SK-N-SH treated with all-trans-retinoic acid at 6 μM for 48 hours (cell line): ENCODE results near the gene TMEM270.

ENCODE experiments used
- ATAC-seq: fragments of 200-7000 bp; cut with Tn5 transposase; 3 replicates; pipeline ENCODE4 v1.9.1; 2020; ENCODE audit warnings: mild to moderate bottlenecking, moderate library complexity
- ARNTL ChIP-seq: fragments of 450-650 bp; formaldehyde crosslinking; IDR thresholded peaks from 2 replicates; pipeline ENCODE4 v1.5.0; 2020; ENCODE audit warnings: low read depth, mild to moderate bottlenecking, moderate library complexity, borderline replicate concordance
- BACH2 ChIP-seq: fragments of 250-450 bp; sonication (Bioruptor Pico); IDR thresholded peaks from 2 replicates; pipeline ENCODE4 v1.9.0; 2021; ENCODE audit warnings: mild to moderate bottlenecking, borderline replicate concordance
- CSDC2 ChIP-seq: fragments of 250-450 bp; sonication (Bioruptor Pico); IDR thresholded peaks from 2 replicates; pipeline ENCODE4 v1.5.0; 2020; ENCODE audit warnings: mild to moderate bottlenecking, moderate library complexity
- CSRNP3 ChIP-seq: fragments of 250-450 bp; sonication (Bioruptor Pico); IDR thresholded peaks from 2 replicates; pipeline ENCODE4 v1.5.1; 2021; ENCODE audit warnings: mild to moderate bottlenecking, moderate library complexity
- ESRRG ChIP-seq: fragments of 250-450 bp; sonication (Bioruptor Pico); IDR thresholded peaks from 2 replicates; pipeline ENCODE4 v1.6.1; 2021; ENCODE audit warnings: mild to moderate bottlenecking
- GLIS3 ChIP-seq: fragments of 250-450 bp; sonication (Bioruptor Pico); IDR thresholded peaks from 2 replicates; pipeline ENCODE4 v1.5.0; 2020; ENCODE audit warnings: mild to moderate bottlenecking, moderate library complexity
- ISL1 ChIP-seq: fragments of 250-450 bp; sonication (Bioruptor Pico); IDR thresholded peaks from 2 replicates; pipeline ENCODE4 v2.1.2; 2022; ENCODE audit warnings: mild to moderate bottlenecking, moderate library complexity
- OSR1 ChIP-seq: fragments of 250-450 bp; sonication (Bioruptor Pico); IDR thresholded peaks from 2 replicates; pipeline ENCODE4 v1.8.0; 2022; ENCODE audit warnings: moderate library complexity, mild to moderate bottlenecking, inconsistent platforms
- POU6F1 ChIP-seq: fragments of 250-450 bp; sonication (Bioruptor Pico); IDR thresholded peaks from 2 replicates; pipeline ENCODE4 v1.8.0; 2021; ENCODE audit warnings: low read depth, mild to moderate bottlenecking, moderate library complexity, borderline replicate concordance
- PPARA ChIP-seq: fragments of 250-450 bp; sonication (Bioruptor Pico); IDR thresholded peaks from 2 replicates; pipeline ENCODE4 v1.5.0; 2020; ENCODE audit warnings: mild to moderate bottlenecking, borderline replicate concordance
- RARB ChIP-seq: fragments of 250-450 bp; sonication (Bioruptor Pico); IDR thresholded peaks from 2 replicates; pipeline ENCODE4 v1.8.0; 2021; ENCODE audit warnings: mild to moderate bottlenecking, moderate library complexity
- SNAI2 ChIP-seq: fragments of 250-450 bp; sonication (Bioruptor Pico); IDR thresholded peaks from 2 replicates; pipeline ENCODE4 v1.5.0; 2020; ENCODE audit warnings: mild to moderate bottlenecking, moderate library complexity
- TCF4 ChIP-seq: fragments of 250-450 bp; sonication (Bioruptor Pico); IDR thresholded peaks from 2 replicates; pipeline ENCODE4 v1.8.0; 2021; ENCODE audit warnings: mild to moderate bottlenecking, moderate library complexity, borderline replicate concordance
- TOX ChIP-seq: fragments of 250-450 bp; sonication (Bioruptor Pico); IDR thresholded peaks from 2 replicates; pipeline ENCODE4 v1.8.0; 2021; ENCODE audit warnings: mild to moderate bottlenecking, moderate library complexity, borderline replicate concordance
- TSHZ2 ChIP-seq: fragments of 250-450 bp; sonication (Bioruptor Pico); IDR thresholded peaks from 2 replicates; pipeline ENCODE4 v1.5.0; 2020; ENCODE audit warnings: mild to moderate bottlenecking, moderate library complexity
- ZFP3 ChIP-seq: fragments of 250-450 bp; sonication (Bioruptor Pico); IDR thresholded peaks from 2 replicates; pipeline ENCODE4 v1.5.0; 2020; ENCODE audit warnings: mild to moderate bottlenecking, moderate library complexity
- ZFP30 ChIP-seq: fragments of 450-650 bp; formaldehyde crosslinking; IDR thresholded peaks from 2 replicates; pipeline ENCODE4 v1.5.0; 2022; ENCODE audit warnings: mild to moderate bottlenecking, moderate library complexity
- ZNF565 ChIP-seq: fragments of 450-650 bp; formaldehyde crosslinking; conservative IDR thresholded peaks from 2 replicates; pipeline ENCODE4 v1.5.0; 2020; ENCODE audit warnings: low read depth, mild to moderate bottlenecking, moderate library complexity
- ZNF70 ChIP-seq: fragments of 450-650 bp; formaldehyde crosslinking; IDR thresholded peaks from 2 replicates; pipeline ENCODE4 v1.5.0; 2020; ENCODE audit warnings: mild to moderate bottlenecking, moderate library complexity
- ZNF8 ChIP-seq: fragments of 450-650 bp; formaldehyde crosslinking; IDR thresholded peaks from 2 replicates; pipeline ENCODE4 v1.5.0; 2020; ENCODE audit warnings: mild to moderate bottlenecking, moderate library complexity
- TF ChIP-seq, protein P1 (sequence below): fragments of 250-450 bp; sonication (Bioruptor Pico); IDR thresholded peaks from 2 replicates; pipeline ENCODE4 v1.8.0; 2020; ENCODE audit warnings: mild to moderate bottlenecking, moderate library complexity, borderline replicate concordance
- TF ChIP-seq, protein P2 (sequence below): fragments of 250-450 bp; sonication (Bioruptor Pico); IDR thresholded peaks from 2 replicates; pipeline ENCODE4 v1.5.1; 2020; ENCODE audit warnings: low read depth, mild to moderate bottlenecking, moderate library complexity

TMEM270 gene

GRCh38 chr7:73864981-73865711, 4.2 kb downstream of the TMEM270 start (continued):
- TF ChIP-seq, protein P1, sequence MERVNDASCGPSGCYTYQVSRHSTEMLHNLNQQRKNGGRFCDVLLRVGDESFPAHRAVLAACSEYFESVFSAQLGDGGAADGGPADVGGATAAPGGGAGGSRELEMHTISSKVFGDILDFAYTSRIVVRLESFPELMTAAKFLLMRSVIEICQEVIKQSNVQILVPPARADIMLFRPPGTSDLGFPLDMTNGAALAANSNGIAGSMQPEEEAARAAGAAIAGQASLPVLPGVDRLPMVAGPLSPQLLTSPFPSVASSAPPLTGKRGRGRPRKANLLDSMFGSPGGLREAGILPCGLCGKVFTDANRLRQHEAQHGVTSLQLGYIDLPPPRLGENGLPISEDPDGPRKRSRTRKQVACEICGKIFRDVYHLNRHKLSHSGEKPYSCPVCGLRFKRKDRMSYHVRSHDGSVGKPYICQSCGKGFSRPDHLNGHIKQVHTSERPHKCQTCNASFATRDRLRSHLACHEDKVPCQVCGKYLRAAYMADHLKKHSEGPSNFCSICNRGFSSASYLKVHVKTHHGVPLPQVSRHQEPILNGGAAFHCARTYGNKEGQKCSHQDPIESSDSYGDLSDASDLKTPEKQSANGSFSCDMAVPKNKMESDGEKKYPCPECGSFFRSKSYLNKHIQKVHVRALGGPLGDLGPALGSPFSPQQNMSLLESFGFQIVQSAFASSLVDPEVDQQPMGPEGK (CRISPR knock-in tag), result no peak
- no peak for TF ChIP-seq SNAI2 (CRISPR knock-in tag)
- TF ChIP-seq, all 23 proteins: peak for 0

DNA sequence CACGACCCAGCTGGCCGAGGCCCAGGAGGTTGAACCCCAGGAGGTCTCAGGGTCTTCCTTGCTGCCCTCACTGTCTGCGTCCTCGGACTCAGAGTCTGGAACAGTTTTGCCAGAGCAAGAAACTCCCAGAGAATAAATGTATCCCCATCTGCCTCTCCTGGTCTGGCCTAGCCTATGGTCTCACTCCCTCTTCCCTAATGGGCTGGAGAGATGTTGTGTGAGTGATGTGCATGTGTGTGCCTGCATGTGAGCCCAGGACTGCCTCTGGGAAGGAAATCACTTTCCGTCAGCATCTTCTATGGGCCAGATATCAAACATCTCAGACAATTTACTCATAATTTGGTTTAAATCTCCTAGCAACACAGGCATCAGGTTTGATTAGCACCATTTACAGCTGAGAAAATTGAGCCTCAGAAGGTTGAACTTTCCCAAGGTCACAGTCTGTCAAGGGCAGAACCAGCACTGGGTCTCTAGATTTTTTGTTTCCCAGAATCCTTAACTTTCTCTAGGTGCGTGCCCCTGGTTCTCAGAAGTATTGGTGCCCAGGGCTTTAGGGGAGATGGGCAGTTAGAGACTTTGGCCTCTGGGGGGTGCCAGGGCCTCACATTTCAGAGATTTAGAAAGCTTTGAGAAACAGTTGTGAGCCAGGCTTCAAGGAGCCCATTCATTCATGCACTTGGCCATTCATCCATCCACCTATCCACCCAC, 4.9 kb downstream of the TMEM270 start:
- ATAC-seq, result peak; percentile 89
- no peak for TF ChIP-seq CSDC2 (CRISPR knock-in tag)
- no peak for TF ChIP-seq BACH2 (CRISPR knock-in tag)
- no peak for TF ChIP-seq TCF4
- no peak for TF ChIP-seq ISL1 (CRISPR knock-in tag)
- no peak for TF ChIP-seq POU6F1
- TF ChIP-seq, protein P2, sequence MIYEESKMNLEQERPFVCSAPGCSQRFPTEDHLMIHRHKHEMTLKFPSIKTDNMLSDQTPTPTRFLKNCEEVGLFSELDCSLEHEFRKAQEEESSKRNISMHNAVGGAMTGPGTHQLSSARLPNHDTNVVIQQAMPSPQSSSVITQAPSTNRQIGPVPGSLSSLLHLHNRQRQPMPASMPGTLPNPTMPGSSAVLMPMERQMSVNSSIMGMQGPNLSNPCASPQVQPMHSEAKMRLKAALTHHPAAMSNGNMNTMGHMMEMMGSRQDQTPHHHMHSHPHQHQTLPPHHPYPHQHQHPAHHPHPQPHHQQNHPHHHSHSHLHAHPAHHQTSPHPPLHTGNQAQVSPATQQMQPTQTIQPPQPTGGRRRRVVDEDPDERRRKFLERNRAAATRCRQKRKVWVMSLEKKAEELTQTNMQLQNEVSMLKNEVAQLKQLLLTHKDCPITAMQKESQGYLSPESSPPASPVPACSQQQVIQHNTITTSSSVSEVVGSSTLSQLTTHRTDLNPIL (CRISPR knock-in tag), result no peak
- TF ChIP-seq ZFP3 (CRISPR knock-in tag), result no peak
- TF ChIP-seq ZNF70, result no peak
- TF ChIP-seq TOX (CRISPR knock-in tag), result no peak
- TF ChIP-seq ARNTL (CRISPR knock-in tag), result no peak
- TF ChIP-seq PPARA, result no peak
- no peak for TF ChIP-seq GLIS3

GRCh38 chr7:73866446-73866767, 5.4 kb downstream of the TMEM270 start:
- ATAC-seq, result no peak

More at GRCh38 chr7:73866446-73866767, 5.4 kb downstream of the TMEM270 start:
- no peak for TF ChIP-seq ZFP3 (CRISPR knock-in tag)
- TF ChIP-seq ZFP30 (CRISPR knock-in tag), result no peak
- TF ChIP-seq, protein P1 (CRISPR knock-in tag), result no peak
- no peak for TF ChIP-seq CSDC2 (CRISPR knock-in tag)
- TF ChIP-seq ZNF565, result no peak
- no peak for TF ChIP-seq BACH2 (CRISPR knock-in tag)
- no peak for TF ChIP-seq OSR1 (CRISPR knock-in tag)
- TF ChIP-seq SNAI2 (CRISPR knock-in tag), result no peak
- TF ChIP-seq ZNF8 (CRISPR knock-in tag), result no peak
- TF ChIP-seq PPARA, result no peak
- TF ChIP-seq ESRRG (CRISPR knock-in tag), result no peak
- no peak for TF ChIP-seq TSHZ2 (CRISPR knock-in tag)
- TF ChIP-seq, protein P2 (CRISPR knock-in tag), result no peak
- TF ChIP-seq CSRNP3 (CRISPR knock-in tag), result no peak
- no peak for TF ChIP-seq ZNF70
- TF ChIP-seq ISL1 (CRISPR knock-in tag), result no peak
- no peak for TF ChIP-seq ARNTL (CRISPR knock-in tag)
- no peak for TF ChIP-seq TOX (CRISPR knock-in tag)
- TF ChIP-seq RARB, result no peak
- TF ChIP-seq TCF4, result no peak
